PC-3 (cell line): ENCODE results near the gene KCNJ12. TPM values are rescaled to one million over a fixed set of nuclear protein-coding genes. Genes with fewer than 3 reads are reported as not detected.

Experiments used
- ATAC-seq: fragments of 200-7000 bp; cut with Tn5 transposase; 2 replicates; pipeline ENCODE4 v1.9.1; 2020; ENCODE audit warnings: mild to moderate bottlenecking, moderate library complexity
- BruUV-seq: library from RNA; stranded (reverse); fragments of 400-500 nt; replicated peaks from 2 replicates; lab custom pipeline; 2021; lab: Mats Ljungman, UMichigan
- CTCF ChIA-PET: fragments of 300-600 bp; sonication (Branson Sonifier 250); formaldehyde crosslinking; loops from one replicate; lab custom pipeline; 2022; ENCODE audit warnings: antibody characterized with exemption; lab: Charles Lee
- POLR2A ChIA-PET: fragments of 300-600 bp; sonication (Branson Sonifier 250); formaldehyde crosslinking; loops from one replicate; lab custom pipeline; 2022; ENCODE audit warnings: antibody characterized with exemption; ENCODE audit not compliant: unreplicated experiment; lab: Charles Lee
- DNase-seq: peaks from one replicate; pipeline ENCODE4 v3.0.0-alpha.2; 2015
- H2AFZ ChIP-seq: fragments of 300-600 bp; sonication (generic); 2 replicates; pipeline ENCODE4 v1.6.0; 2016; ENCODE audit warnings: antibody characterized with exemption, low read length
- H3F3A ChIP-seq: fragments of 300-600 bp; sonication (generic); one replicate; pipeline ENCODE4 v1.6.0; 2017; ENCODE audit warnings: antibody characterized with exemption, low read length, control low read depth, mild to moderate bottlenecking; ENCODE audit not compliant: unreplicated experiment
- H3K27ac ChIP-seq: fragments of 300-600 bp; sonication (generic); 2 replicates; pipeline ENCODE4 v1.5.1; 2016; ENCODE audit warnings: mild to moderate bottlenecking, low read length
- H3K27me3 ChIP-seq: fragments of 300-600 bp; sonication (generic); 2 replicates; pipeline ENCODE4 v1.6.1; 2016; ENCODE audit warnings: low read length, mixed read lengths
- H3K36me3 ChIP-seq: fragments of 300-600 bp; sonication (generic); 2 replicates; pipeline ENCODE4 v1.6.1; 2016; ENCODE audit warnings: low read depth, mixed run types, low read length, mixed read lengths
- H3K4me1 ChIP-seq: fragments of 300-600 bp; sonication (generic); 2 replicates; pipeline ENCODE4 v1.5.1; 2016; ENCODE audit warnings: low read length; ENCODE audit not compliant: insufficient read depth
- H3K4me2 ChIP-seq: fragments of 300-600 bp; sonication (generic); 2 replicates; pipeline ENCODE4 v1.6.0; 2016; ENCODE audit warnings: low read length
- H3K4me3 ChIP-seq: fragments of 300-600 bp; sonication (generic); 2 replicates; pipeline ENCODE4 v1.5.1; 2016; ENCODE audit warnings: mild to moderate bottlenecking, low read length, mixed read lengths
- H3K79me2 ChIP-seq: fragments of 300-600 bp; sonication (generic); 2 replicates; pipeline ENCODE4 v1.6.1; 2017; ENCODE audit warnings: low read length, mixed read lengths
- H3K9ac ChIP-seq: fragments of 300-600 bp; sonication (generic); 2 replicates; pipeline ENCODE4 v1.6.0; 2016; ENCODE audit warnings: mild to moderate bottlenecking, low read length
- H3K9me2 ChIP-seq: fragments of 300-600 bp; sonication (generic); replicated peaks from 2 replicates; pipeline ENCODE4 v1.6.1; 2016; ENCODE audit warnings: mixed run types, low read length, mixed read lengths
- H3K9me3 ChIP-seq: fragments of 300-600 bp; sonication (generic); 2 replicates; pipeline ENCODE4 v1.6.1; 2016; ENCODE audit warnings: low read length, mixed read lengths
- H4K20me1 ChIP-seq: fragments of 300-600 bp; sonication (generic); 2 replicates; pipeline ENCODE4 v1.6.1; 2016; ENCODE audit warnings: low read length, mixed read lengths
- CTCF ChIP-seq: fragments of 300-600 bp; sonication (generic); conservative IDR thresholded peaks from 2 replicates; pipeline ENCODE4 v1.5.1; 2017; ENCODE audit warnings: antibody characterized with exemption, low read depth, mild to moderate bottlenecking, low read length
- EZH2 ChIP-seq: fragments of 300-600 bp; sonication (generic); IDR thresholded peaks from one replicate; pipeline ENCODE4 v1.6.1; 2017; ENCODE audit warnings: antibody characterized with exemption, mild to moderate bottlenecking, low read length; ENCODE audit not compliant: unreplicated experiment
- EZH2phosphoT487 ChIP-seq: fragments of 300-600 bp; sonication (generic); IDR thresholded peaks from 2 replicates; pipeline ENCODE4 v1.6.1; 2018; ENCODE audit warnings: mild to moderate bottlenecking, antibody characterized with exemption, low read length, borderline replicate concordance
- intact Hi-C: fragments of 100-400 bp; cut with micrococcal nuclease; formaldehyde crosslinking; loops from 2 replicates; pipeline ENCODE4 v1.9.0; 2023
- total RNA-seq: library from RNA; depleted of rRNA; stranded (reverse); fragments of >200 nt; gene quantifications from 2 replicates; pipeline ENCODE4 v1.2.3, GENCODE V29; 2014

KCNJ12 gene
- total RNA-seq, 1 experiment from 2014 or later, result 11.1 TPM

- no TSS peak for BruUV-seq
- no peak overlapping the region for H3K4me2 ChIP-seq
These were observed 19.6 kb downstream of the KCNJ12 start for GRCh38 chr17:21395764-21396163.

DNA sequence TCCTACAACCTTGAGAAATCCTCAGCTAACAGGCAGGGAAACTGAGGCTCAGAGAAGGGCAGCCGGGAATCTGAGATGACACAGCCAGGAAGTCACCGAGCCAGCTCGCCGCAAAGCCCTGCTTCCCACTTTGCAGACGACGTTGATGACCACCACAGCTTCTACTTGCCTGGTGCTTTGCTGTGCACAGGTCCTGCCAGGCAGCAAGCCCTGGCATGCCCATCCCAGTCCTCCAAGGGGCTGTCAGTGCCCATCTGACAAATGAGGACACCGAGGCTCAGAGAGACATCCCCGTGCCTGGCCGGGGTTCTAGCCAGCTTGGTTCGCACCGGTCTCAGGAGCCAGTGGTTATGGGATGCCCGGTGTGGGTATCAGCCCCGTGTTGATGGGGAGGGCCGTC, 20.1 kb downstream of the KCNJ12 start:
- H3F3A ChIP-seq, result no peaks in the 10 kb centered on the region
- no peaks in the 10 kb centered on the region for H3K36me3 ChIP-seq
- intact Hi-C loops, result no loop called here
- no peaks in the 10 kb centered on the region for H4K20me1 ChIP-seq
- H3K4me1 ChIP-seq, result no peaks in the 10 kb centered on the region; the same call in 1 of the 2 replicates
- BruUV-seq, result no TSS peak
- POLR2A ChIA-PET, result no interaction called here
- no peak overlapping the region for H3K4me2 ChIP-seq
- no peak overlapping the region for H2AFZ ChIP-seq
- no peaks in the 10 kb centered on the region for H3K27me3 ChIP-seq
- no peaks in the 10 kb centered on the region for H3K9me3 ChIP-seq
- H3K9me2 ChIP-seq, result no peaks in the 10 kb centered on the region
- H3K4me3 ChIP-seq, result no peak overlapping the region
- no peak for TF ChIP-seq CTCF
- no peak for TF ChIP-seq EZH2phosphoT487
- no peak for TF ChIP-seq EZH2
- CTCF ChIA-PET, result no interaction called here
- DNase-seq, result no peak
- ATAC-seq, result no peak
- no peak overlapping the region for H3K9ac ChIP-seq
- H3K27ac ChIP-seq, result no peak overlapping the region
- H3K79me2 ChIP-seq, result no peaks in the 10 kb centered on the region

More at GRCh38 chr17:21395764-21396163, 19.6 kb downstream of the KCNJ12 start:
- H3K9ac ChIP-seq, result no peak overlapping the region
- no peaks in the 10 kb centered on the region for H4K20me1 ChIP-seq
- no peaks in the 10 kb centered on the region for H3K9me2 ChIP-seq
- DNase-seq (no peak), ATAC-seq (no peak)
- TF ChIP-seq CTCF (no peak), EZH2phosphoT487 (no peak), EZH2 (no peak)
- no peaks in the 10 kb centered on the region for H3K9me3 ChIP-seq
- H3K27ac ChIP-seq, result no peak overlapping the region
- intact Hi-C loops, result no loop called here
- H3K4me1 ChIP-seq, result no peaks in the 10 kb centered on the region
- no peak overlapping the region for H2AFZ ChIP-seq
- POLR2A ChIA-PET, result no interaction called here
- CTCF ChIA-PET, result no interaction called here
- no peaks in the 10 kb centered on the region for H3F3A ChIP-seq
- H3K27me3 ChIP-seq, result no peaks in the 10 kb centered on the region
- no peak overlapping the region for H3K4me3 ChIP-seq
- no peaks in the 10 kb centered on the region for H3K79me2 ChIP-seq
- no peaks in the 10 kb centered on the region for H3K36me3 ChIP-seq

- Histone ChIP-seq H3K9me2 (no peaks in the 10 kb centered on the region), H3K9me3 (no peaks in the 10 kb centered on the region), H3F3A (no peaks in the 10 kb centered on the region), H3K36me3 (no peaks in the 10 kb centered on the region), H3K9ac (no peak overlapping the region), H3K27ac (no peak overlapping the region), H3K4me3 (no peak overlapping the region), H3K79me2 (no peaks in the 10 kb centered on the region), H4K20me1 (no peaks in the 10 kb centered on the region), H2AFZ (no peak overlapping the region), H3K27me3 (no peaks in the 10 kb centered on the region), H3K4me2 (no peak overlapping the region), H3K4me1 (peaks cover 7% of the 10 kb centered on the region)
- no TSS peak for BruUV-seq
- DNase-seq (no peak), ATAC-seq (no peak)
- intact Hi-C loops, result no loop called here
- TF ChIP-seq CTCF, result no peak
- TF ChIP-seq EZH2phosphoT487, result no peak
- no peak for TF ChIP-seq EZH2
- ChIA-PET POLR2A (no interaction called here), CTCF (no interaction called here)
These were observed 21.4 kb downstream of the KCNJ12 start for GRCh38 chr17:21397341-21398190.
